ENCODE data around the gene CALY.
A peak's percentile ranks its signal among the peaks of the same experiment; 100 is the strongest.

CALY gene

GRCh38 chr10:133335246-133336117 is 1.2 kb downstream of the CALY start:
- peak; percentile 88 for DNase-seq
- CTCF ChIA-PET: no interaction called here
- Mint-ChIP-seq H3K36me3 (peaks cover 1% of the 10 kb centered on the region), H3K4me3 (peak overlapping the region; percentile 36), H3K4me1 (peaks cover 3% of the 10 kb centered on the region), H3K27ac (no peak overlapping the region), H3K9me3 (no peaks in the 10 kb centered on the region), H3K27me3 (peaks cover 31% of the 10 kb centered on the region)

GRCh38 chr10:133334503-133335245 is 2.0 kb downstream of the CALY start:
- Mint-ChIP-seq H3K36me3 (peaks cover 1% of the 10 kb centered on the region), H3K27me3 (peaks cover 36% of the 10 kb centered on the region), H3K9me3 (no peaks in the 10 kb centered on the region), H3K27ac (no peak overlapping the region), H3K4me1 (peaks cover 6% of the 10 kb centered on the region), H3K4me3 (peak overlapping the region; percentile 62)
- no peak for DNase-seq
- CTCF ChIA-PET: interaction anchor here (0.6 kb wide), 1 partner anchor 440 kb away, joined by 3 read pairs; no protein-coding TSS in a partner anchor

DNA sequence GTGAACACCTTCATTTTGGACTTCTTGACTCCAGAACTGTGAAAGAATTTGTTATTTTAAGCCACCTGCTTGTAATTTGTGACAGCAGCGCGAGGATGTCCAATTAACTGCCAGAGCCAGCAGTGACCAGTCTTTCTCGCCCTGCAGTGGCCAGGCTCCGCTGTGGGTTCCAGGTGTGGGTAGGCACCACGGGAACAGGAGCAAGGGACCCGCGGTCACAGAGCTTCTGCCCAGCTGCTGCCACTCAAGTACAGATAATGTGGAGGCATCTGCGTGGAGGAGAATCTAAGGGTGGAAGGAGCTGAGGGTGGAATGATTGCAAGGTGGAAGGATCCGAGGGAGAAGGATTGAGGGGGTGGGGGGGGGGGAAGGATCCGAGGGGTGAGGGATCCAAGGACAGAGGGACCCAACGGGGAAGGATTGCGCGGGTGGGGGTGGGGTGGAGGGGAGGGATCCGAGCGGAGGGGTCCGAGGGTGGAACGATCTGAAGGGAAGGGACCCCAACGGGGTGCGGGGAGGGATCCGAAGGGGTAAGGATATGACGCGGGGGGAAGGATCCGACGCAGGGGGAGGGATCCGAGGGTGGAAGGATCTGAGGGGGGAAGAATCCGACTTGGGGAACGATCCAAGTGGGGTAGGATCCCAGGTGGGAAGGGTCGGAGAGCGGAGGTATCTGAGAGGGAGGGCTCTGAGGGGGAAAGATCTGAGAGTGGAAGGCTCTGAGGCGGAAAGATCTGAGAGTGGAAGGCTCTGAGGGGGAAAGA is 3.6 kb downstream of the CALY start:
- H3K36me3 Mint-ChIP-seq: peaks cover 1% of the 10 kb centered on the region
- DNase-seq: no peak
- H3K27me3 Mint-ChIP-seq: peaks cover 52% of the 10 kb centered on the region
- no peaks in the 10 kb centered on the region for H3K9me3 Mint-ChIP-seq
- CTCF ChIA-PET: no interaction called here
- no peak overlapping the region for H3K4me3 Mint-ChIP-seq
- no peak overlapping the region for H3K27ac Mint-ChIP-seq
- H3K4me1 Mint-ChIP-seq: peaks cover 6% of the 10 kb centered on the region

- DNase-seq: peak; percentile 90
- H3K27ac Mint-ChIP-seq: peak overlapping the region; percentile 80
- no peaks in the 10 kb centered on the region for H3K36me3 Mint-ChIP-seq
- peaks cover 87% of the 10 kb centered on the region for H3K27me3 Mint-ChIP-seq
- no peaks in the 10 kb centered on the region for H3K9me3 Mint-ChIP-seq
- H3K4me1 Mint-ChIP-seq: peaks cover 9% of the 10 kb centered on the region
- CTCF ChIA-PET: interaction anchor here (0.6 to 3.1 kb wide), 25 partner anchors 9 to 390 kb away, joined by 3 to 12 read pairs (median 4); no protein-coding TSS in a partner anchor
- H3K4me3 Mint-ChIP-seq: peak overlapping the region; percentile 21
These were observed 7.0 kb downstream of the CALY start for GRCh38 chr10:133329491-133330202.

- Mint-ChIP-seq H3K4me3 (no peak overlapping the region), H3K36me3 (no peaks in the 10 kb centered on the region), H3K4me1 (peaks cover 9% of the 10 kb centered on the region), H3K27me3 (peaks cover 90% of the 10 kb centered on the region), H3K9me3 (no peaks in the 10 kb centered on the region), H3K27ac (peak overlapping the region; percentile 80)
- no peak for DNase-seq
- CTCF ChIA-PET: interaction anchor here (0.6 to 3.1 kb wide), 21 partner anchors 8 to 389 kb away, joined by 3 to 12 read pairs (median 4); no protein-coding TSS in a partner anchor
These were observed 8.0 kb downstream of the CALY start for GRCh38 chr10:133328358-133329343.

GRCh38 chr10:133327651-133328357 is 8.9 kb downstream of the CALY start:
- H3K27ac Mint-ChIP-seq: no peak overlapping the region
- no peaks in the 10 kb centered on the region for H3K9me3 Mint-ChIP-seq
- no peak for DNase-seq
- H3K4me1 Mint-ChIP-seq: peaks cover 9% of the 10 kb centered on the region
- H3K36me3 Mint-ChIP-seq: no peaks in the 10 kb centered on the region
- H3K27me3 Mint-ChIP-seq: peaks cover 86% of the 10 kb centered on the region
- CTCF ChIA-PET: interaction anchor here (0.7 to 3.1 kb wide), 5 partner anchors 12 to 170 kb away, joined by 3 to 9 read pairs (median 3); no protein-coding TSS in a partner anchor
- no peak overlapping the region for H3K4me3 Mint-ChIP-seq

- no peak overlapping the region for H3K4me3 Mint-ChIP-seq
- peaks cover 81% of the 10 kb centered on the region for H3K27me3 Mint-ChIP-seq
- H3K9me3 Mint-ChIP-seq: no peaks in the 10 kb centered on the region
- CTCF ChIA-PET: interaction anchor here (0.7 to 1.2 kb wide), 3 partner anchors 11 to 19 kb away, joined by 3 read pairs; no protein-coding TSS in a partner anchor
- H3K27ac Mint-ChIP-seq: no peak overlapping the region
- H3K4me1 Mint-ChIP-seq: peaks cover 9% of the 10 kb centered on the region
- no peak for DNase-seq
- no peaks in the 10 kb centered on the region for H3K36me3 Mint-ChIP-seq
These were observed 9.7 kb downstream of the CALY start for GRCh38 chr10:133326745-133327650.

DNA sequence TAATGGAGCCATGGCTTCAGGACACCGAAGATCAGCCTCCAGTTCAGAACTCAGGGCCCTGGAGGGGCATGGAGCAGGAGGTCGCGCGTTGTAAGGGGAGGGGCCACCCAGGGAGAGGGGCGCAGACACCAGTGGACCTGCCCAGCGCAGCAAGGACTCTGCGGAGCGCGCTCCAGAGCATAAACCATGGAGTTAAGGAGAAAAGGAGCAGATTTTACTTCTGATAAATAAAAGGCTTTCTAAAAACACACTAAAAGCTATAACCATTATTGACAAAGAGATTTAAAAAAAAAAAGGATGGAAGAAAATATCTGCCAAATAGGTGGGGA is 10.5 kb downstream of the CALY start:
- Mint-ChIP-seq H3K27me3 (peaks cover 75% of the 10 kb centered on the region), H3K4me1 (peaks cover 9% of the 10 kb centered on the region), H3K27ac (no peak overlapping the region), H3K4me3 (no peak overlapping the region), H3K9me3 (no peaks in the 10 kb centered on the region), H3K36me3 (no peaks in the 10 kb centered on the region)
- no peak for DNase-seq
- CTCF ChIA-PET: no interaction called here

DNA sequence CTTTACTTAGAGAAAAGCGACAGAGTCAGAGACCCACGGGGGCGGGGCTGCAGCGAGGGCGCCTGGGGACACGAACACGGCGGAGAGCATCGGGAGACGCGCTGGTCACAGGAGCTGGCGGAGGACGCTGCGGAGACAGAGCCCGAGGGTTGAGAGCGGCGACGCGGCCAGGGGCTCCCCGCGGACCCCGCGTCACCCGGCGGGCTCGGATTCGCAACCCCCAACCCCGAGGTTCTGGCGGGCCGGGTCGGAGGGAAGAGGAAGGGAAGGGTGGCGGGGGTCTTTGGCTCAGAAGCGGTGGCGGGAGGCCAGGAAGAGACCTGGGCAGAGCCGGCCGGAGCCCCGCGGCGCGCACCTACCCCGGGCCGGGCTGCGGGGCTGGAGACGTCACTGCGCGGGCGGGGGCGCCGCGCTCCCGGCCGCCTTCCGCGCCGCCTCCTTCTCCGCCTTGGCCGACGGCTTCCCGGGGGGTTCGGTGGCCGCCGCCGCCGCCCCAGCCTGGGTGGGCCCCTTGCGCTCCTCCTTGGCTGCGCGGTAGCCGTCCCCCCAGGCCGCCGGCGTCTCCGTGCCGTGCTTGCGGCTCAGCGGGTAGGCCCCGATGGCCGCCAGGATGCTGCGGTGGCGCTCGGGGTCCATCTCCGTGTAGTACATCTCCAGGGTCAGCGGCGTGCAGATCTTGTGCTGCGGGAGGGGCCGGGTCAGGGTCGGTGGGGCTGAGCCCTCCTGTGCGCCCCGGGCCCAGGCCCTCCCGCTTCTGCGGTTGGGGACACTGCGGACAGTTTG is 11.1 kb downstream of the CALY start:
- Mint-ChIP-seq H3K27ac (no peak overlapping the region), H3K9me3 (no peaks in the 10 kb centered on the region), H3K27me3 (peaks cover 69% of the 10 kb centered on the region), H3K4me1 (peaks cover 9% of the 10 kb centered on the region), H3K4me3 (peak overlapping the region; percentile 52), H3K36me3 (no peaks in the 10 kb centered on the region)
- no peak for DNase-seq
- CTCF ChIA-PET: no interaction called here

GRCh38 chr10:133324857-133325260 is 11.8 kb downstream of the CALY start:
- Mint-ChIP-seq H3K4me1 (peaks cover 7% of the 10 kb centered on the region), H3K4me3 (no peak overlapping the region), H3K9me3 (peaks cover 3% of the 10 kb centered on the region), H3K27me3 (peaks cover 65% of the 10 kb centered on the region), H3K36me3 (no peaks in the 10 kb centered on the region), H3K27ac (no peak overlapping the region)
- CTCF ChIA-PET: interaction anchor here (0.9 to 1.6 kb wide), 2 partner anchors 10 to 17 kb away, joined by 4 to 5 read pairs; no protein-coding TSS in a partner anchor
- no peak for DNase-seq
